ENCODE measurements around the gene MYCBPAP.

The MYCBPAP gene

DNA sequence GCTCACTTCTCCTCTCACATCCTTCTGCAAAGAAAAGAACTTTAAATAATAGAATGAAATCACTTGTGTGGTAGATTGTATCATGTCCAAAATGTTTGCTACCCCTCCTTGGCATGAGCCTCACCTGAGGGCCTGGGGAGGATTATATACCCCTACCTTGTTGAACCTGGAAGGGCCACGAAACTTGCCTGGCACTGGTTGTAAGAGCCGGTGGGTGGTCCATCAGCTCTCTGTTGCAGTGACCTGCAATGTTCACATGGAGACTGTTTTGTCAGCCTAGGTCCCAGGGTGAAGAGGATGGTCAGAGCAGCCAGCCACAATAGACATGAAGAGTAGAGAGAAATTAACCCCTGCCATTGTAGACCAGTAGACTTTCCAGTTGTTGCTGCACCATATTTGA lies 19.4 kb upstream of the MYCBPAP start:
- no peak for DNase-seq

DNA sequence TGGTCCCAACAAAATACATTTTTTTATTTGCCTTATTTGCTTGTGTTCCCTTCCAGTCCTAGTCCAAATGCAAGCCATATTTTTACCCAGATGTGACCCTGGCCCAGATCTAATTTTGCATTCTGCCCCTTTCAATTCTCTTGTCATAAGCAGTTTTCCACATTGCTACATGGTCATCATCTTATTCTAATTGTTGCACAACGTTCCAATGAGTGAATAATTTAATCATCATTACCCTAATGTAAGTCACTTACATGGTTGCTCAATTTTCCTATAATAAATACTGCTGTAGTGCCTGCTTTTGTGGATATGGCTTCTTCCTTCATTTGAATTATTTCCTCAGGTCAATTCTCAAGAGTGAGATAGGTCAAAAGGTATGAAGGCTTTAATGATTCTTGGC lies 16.7 kb upstream of the MYCBPAP start:
- DNase-seq, result no peak

DNA sequence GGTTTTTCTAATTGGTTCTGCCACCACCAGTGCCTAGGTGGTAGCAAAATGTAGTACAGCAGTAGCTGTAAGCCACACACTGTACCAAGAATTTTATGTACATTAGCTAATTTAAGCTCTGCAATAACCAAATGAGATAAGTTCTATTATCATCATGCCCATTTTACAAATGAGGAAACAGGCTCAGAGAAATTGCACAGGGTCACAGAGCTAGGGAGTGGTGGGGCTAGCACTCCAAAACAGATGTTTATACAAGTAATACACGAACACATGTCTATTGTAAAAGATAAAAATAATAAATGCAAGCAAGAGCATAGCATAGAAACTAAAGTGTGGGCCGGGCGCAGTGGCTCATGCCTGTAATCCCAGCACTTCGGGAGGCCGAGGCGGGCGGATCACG lies 16.0 kb upstream of the MYCBPAP start:
- no peak for DNase-seq

DNA sequence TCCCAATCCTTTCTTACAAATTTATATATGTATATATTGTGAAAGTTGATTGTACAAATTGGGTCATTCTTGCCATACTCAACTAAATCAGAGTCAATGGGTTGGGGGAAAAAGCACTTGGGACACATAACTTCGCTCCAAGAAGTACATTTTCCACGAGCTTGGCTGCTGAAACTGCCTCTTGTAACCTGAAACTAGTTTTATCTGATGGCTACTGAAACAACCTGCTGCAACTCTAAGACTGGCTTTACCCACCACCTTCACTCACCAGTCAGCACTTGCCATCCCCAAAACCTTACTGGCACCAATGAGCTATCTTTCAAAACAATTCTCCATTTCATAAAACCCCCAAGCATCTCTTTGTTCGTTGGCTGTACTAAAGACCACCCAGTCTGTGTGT lies 14.5 kb upstream of the MYCBPAP start:
- no peak for DNase-seq

GRCh38 chr17:50495217-50495823 lies 12.9 kb upstream of the MYCBPAP start:
- DNase-seq, result no peak

DNA sequence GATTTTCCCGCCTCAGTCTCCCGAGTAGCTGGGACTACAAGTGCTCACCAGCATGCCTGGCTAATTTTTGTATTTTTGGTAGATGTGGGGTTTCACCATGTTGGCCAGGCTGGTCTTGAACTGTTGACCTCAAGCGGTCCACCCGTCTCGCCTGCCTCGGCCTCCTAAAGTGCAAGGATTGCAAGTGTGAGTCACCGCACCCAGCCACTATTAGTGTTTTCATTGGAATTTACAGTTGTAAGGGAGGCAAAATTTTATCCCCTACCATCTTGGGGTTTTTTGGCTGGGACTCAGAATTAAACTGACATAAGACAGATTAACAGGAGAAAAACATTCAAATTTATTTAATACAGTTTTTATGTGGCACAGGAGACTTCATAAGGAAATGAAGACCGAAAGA lies 12.3 kb upstream of the MYCBPAP start:
- no peak for DNase-seq

GRCh38 chr17:50498021-50498874 lies 10.0 kb upstream of the MYCBPAP start:
- DNase-seq, result no peak

GRCh38 chr17:50499270-50499669 lies 9.0 kb upstream of the MYCBPAP start:
- DNase-seq, result no peak

- DNase-seq, result no peak
These were observed 8.5 kb upstream of the MYCBPAP start for GRCh38 chr17:50499721-50500120.

- DNase-seq, result peak; percentile 70
These were observed 7.2 kb upstream of the MYCBPAP start for GRCh38 chr17:50501054-50501453.

- DNase-seq, result no peak
These were observed 5.8 kb upstream of the MYCBPAP start for GRCh38 chr17:50502301-50502990.

DNA sequence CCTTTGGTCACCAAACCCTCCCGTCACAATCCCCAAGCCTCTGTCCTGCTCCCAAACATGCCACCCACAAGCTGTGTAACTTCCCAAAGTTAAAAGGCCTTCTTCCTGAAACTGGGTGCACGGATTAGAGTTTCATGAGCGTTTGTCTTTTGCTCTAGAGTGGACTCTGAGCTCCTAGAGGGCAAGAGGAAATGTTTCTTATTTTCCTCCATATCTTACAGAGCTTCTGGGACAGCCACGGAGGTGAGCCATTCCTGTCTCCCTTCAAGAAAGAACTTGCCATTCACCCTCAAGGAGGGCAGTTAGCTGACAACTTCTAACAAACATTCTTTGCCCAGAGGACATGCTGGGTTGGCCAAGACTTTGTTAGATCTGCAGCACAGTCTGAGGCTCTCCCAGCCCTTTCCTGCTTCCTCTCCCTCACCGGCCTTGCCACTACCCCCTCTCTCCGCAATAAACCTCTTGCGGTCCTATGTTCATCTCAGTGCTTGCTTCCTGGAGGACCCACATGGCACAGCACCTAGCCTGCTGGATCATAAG lies 2.6 kb upstream of the MYCBPAP start:
- no peak for DNase-seq

- no peak for DNase-seq
These were observed 1.9 kb upstream of the MYCBPAP start for GRCh38 chr17:50506298-50506697.

- no peak for DNase-seq
These were observed 578 bp downstream of the MYCBPAP start for GRCh38 chr17:50508573-50509460.

DNA sequence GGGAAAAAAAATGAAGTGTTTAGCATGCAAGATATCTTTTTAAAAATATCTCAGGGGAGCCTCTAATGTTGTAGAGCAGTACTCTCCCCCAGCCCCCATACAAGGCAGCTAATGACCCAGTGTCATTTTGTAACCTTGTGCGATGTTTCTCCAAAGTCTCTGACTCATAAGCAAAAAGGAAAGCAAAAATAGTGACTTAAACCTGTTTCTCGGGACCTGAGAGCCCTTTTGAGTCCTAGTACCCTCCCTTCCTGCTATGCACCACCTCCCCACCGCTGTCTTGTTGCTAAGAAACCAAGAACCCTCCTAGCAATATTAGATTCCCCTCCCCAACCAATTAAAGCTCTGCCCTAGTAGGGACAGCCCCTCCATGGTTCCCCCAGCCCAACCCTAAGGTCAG lies 2.8 kb downstream of the MYCBPAP start:
- peak; percentile 80 for DNase-seq

- no peak for DNase-seq
These were observed 5.3 kb downstream of the MYCBPAP start for GRCh38 chr17:50513495-50513894.

DNA sequence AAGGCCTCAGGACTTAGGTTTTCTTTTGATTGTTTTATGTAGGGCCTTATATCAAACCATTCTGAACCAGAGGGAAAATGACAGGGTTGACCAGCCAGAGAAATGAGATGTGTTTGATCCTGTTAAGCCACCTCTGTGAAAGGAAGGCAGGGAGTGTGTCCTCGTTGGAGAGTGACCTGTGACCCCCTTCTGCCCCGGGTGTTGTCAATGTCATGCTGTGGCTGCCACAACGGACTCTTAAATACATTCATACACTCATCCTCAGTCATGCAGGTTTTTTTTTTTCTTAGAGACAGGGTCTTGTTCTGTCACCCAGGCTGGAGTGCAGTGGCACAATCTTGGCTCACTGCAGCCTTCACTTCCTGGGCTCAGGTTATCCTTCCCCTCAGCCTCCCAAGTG lies 6.1 kb downstream of the MYCBPAP start:
- DNase-seq, result no peak

DNA sequence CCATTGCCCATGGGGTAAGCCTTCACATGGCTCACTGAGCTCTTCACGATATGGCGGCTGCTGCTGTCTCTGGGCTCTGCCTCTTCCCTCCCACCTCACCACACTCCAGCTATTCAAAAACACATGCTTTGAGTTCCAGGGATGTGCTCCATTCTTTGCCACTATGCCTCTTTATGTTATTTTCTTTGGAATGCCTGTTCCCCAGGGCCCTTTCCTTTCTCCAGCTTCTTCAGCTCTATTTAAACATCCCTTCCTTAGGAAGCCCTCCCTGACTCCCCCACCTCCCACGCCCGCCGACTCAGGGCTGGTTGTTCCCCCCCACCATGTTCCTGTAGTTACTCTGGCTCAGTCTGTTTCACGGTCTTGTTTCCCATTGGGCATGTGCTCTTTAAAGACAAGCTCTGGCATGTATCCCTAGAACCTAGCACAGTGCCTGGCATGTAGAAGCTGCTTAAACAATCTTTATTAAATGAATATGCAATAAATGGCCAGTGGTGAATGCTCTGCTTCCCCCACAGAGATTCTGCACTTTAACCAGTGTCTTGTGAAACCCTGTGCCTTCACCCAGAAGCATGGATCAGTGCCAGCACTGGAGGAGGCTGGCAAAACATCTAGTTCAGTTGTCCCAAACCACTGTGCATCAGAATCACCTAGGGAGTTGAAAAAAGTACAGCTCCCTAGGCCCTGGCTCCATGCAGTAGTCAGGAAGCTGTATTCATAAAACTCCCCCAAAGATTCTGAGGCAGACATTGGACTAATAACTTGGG lies 6.9 kb downstream of the MYCBPAP start:
- no peak for DNase-seq

GRCh38 chr17:50517011-50517410 lies 8.8 kb downstream of the MYCBPAP start:
- DNase-seq, result no peak

DNA sequence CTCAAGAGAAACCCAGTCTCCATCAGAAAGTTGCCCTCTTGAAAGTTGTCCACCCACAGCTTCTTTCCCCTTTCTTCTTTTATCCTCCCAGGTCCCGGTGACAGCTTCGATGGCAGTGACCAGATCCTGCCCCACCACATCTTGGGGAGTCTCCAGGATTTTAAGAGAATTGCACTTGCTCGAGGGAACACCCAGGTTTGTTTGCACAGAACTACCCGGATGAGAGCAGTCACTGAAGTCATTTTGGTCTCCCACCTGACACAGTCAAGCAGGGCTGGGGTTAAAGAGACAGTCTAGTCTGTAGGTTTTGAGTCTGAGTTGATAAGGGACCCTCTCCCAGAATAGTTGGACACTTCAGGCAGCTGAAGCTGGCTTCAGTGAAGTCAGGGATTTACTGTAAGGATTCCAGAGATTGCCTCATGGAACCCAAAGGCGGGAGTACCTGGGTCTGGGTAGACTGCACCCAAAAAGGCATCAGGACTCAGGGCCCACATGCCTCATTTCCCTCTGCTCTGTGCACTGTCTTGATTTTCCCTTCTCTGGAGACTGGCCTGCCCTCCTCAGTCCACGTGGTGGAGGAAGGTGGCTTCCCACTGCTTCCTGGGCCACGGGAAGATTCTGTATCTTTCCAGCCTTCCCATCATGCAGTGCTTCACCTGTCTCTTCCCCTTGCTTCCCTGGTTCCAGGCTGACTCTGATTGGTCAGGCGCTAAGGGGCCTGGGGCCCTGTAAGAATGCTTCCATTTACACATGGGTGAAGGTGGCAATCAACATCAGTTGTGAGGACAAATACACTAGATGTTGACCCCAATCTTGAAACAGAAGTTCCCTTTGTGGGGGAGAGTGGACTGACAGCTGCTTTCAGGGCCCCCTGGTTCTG lies 9.5 kb downstream of the MYCBPAP start:
- DNase-seq, result no peak
